ENCODE results near the gene LCA5.

- TF ChIP-seq CTCF (IDR thresholded peaks at IDR 0.05; ENCODE audit: low read length) (no peak), EZH2 (optimal IDR thresholded peaks at IDR 0.05; ENCODE audit: low read depth, low read length) (no peak)
These were observed 7.2 kb upstream of the LCA5 start for GRCh38 chr6:79544299-79544927.

Measured in MM.1S (cell line).